ENCODE results near the gene ASPA. TPM values are rescaled to one million over a fixed set of nuclear protein-coding genes. Genes with fewer than 3 reads are reported as not detected.
"Not testable (repeated sequence)": the region's sequence is repeated elsewhere in the genome, so short reads cannot be mapped to it uniquely, and the experiment has no call there.

Gene ASPA
- total RNA-seq, 1 donor from 2014 or later: not detected

DNA sequence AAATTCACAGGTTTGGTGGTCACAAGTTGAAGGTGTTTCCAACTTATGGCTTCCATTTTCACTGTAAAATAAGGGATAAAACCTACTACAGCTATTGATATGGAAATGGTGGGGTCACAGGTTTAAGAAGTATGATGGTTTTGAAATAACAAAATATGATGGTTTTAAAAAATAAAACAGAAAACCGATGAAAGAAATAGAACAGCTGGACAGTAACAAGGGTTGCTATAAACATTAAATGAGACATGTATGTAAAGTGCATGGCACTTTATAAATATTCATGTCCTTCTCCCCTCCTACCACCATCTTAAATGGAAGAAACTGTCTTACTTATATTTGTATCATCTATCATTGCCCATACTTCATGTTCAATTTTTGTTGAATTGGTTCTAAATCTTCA is 31.3 kb downstream of the ASPA start:
- intact Hi-C loops (cut with micrococcal nuclease): no loop called here

DNA sequence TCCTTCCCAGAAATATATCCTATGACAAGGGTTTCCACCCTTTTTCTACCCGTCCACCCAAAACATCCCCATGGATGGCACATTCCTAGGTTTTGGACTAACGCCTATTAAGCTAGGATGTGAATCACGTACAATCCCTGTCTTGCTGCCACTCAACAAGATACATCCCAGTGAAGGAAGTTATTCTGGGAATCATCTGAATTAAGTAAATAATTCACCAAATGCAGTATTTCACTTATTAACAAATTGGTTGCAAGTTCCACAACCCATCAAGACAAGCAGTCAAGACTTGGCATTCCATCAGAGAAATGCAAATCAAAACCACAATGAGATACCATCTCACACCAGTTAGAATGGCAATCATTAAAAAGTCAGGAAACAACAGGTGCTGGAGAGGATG is 32.1 kb downstream of the ASPA start:
- intact Hi-C loops (cut with micrococcal nuclease): no loop called here

GRCh38 chr17:3510090-3510489 is 34.3 kb downstream of the ASPA start:
- intact Hi-C loops (cut with micrococcal nuclease): no loop called here

DNA sequence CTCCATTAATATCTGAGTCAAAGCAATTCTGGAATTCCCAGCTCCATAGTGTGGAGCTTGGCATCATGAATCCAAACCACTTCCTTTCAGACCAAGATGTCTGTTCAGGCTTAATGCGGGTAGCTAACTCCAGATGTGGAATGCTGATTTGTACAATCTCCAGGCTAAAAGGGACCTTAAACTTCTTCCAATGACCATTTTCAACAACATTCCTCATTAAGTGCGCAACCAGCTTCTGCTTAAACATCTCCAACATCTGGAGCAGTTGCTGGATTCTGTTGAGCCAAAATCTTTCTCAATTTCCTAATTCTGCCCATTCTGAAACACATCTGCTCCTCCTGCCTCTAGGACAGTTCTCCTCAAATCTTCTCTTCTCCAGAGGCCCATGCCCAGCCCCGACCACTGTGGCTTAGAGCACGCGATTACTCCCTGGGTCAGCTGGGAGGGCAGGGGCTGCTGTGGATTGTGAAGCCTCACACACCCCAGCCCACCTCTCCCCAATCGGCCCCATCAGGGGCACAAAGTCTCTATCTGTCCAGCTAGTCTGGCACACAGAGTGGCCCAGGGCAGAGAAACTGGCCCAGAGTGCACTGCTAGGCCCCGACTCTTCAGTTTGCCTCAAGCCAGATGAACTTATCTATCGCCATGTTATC is 36.2 kb downstream of the ASPA start:
- intact Hi-C loops (cut with micrococcal nuclease): no loop called here

GRCh38 chr17:3512505-3513171 is 36.8 kb downstream of the ASPA start:
- intact Hi-C loops (cut with micrococcal nuclease): no loop called here

DNA sequence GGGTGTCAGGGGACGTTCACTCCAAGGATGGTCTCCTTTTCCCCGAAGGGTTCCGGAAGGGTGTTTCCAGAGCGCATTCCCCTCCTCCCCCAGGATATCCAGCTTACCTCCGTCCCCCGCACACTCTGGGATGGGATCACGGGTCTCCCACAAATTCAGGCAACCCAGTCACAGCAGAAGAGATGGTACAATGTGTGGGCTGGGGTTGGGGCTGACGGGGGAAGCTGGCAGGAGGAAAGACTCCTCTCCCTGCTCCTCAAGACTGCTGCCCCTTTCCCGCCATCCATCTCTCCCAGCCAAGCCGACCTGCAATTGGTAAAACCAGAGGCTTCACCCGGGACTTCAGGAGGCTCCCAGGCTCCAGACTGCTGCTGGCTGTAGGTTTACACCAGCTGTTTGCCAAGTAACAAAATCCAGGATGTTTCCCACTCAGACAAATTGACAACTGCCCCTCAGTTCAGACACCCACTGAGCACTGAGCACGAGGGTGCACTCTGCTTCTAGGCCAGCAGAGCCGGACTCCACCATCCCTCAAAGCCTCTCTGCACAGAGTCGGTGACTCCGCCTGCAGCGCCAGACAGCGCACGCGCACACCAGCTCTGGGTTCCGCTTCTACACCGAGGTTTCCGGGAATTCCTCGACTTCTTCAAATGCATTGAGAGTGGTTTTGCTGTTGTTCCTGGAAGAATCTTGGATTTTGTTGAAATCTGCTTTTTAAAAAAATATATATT is 37.7 kb downstream of the ASPA start:
- intact Hi-C loops (cut with micrococcal nuclease): no loop called here

GRCh38 chr17:3514167-3514566 is 38.4 kb downstream of the ASPA start:
- intact Hi-C loops (cut with micrococcal nuclease): not testable (repeated sequence)

DNA sequence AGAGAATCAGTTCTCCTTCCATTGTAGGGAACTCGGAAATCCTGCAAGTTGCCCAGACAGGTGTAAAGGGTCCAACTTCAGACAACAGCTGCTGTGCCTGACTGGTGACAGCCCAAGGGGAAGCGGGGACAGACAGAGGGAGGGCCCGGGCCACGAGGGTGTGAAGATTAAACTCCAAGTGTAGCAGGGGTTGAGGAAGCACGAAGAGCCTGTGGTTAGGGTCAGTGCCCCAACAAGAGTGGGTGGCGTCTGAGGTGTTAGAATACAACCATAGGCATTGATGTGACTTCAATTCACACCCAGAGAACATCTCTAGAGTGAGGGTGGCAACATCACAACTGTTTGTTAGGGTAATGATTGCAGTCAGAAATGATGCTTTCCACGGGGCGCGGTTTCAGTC is 39.1 kb downstream of the ASPA start:
- intact Hi-C loops (cut with micrococcal nuclease): no loop called here

DNA sequence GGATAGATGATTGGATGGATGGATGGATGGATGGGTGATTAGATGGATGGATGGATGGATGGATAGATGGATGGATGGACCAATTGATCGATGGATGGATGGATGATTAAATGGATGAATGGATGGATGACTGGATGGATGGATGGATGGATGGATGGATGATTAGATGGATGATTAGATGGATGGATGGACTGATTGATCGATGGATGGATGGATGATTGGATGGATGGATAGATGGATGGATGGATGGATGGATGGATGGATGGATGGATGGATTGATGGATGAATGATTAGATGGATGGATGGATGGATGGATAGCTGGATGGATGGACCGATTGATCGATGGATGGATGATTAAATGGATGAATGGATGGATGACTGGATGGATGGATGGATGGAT is 43.7 kb downstream of the ASPA start:
- intact Hi-C loops (cut with micrococcal nuclease): not testable (repeated sequence)

DNA sequence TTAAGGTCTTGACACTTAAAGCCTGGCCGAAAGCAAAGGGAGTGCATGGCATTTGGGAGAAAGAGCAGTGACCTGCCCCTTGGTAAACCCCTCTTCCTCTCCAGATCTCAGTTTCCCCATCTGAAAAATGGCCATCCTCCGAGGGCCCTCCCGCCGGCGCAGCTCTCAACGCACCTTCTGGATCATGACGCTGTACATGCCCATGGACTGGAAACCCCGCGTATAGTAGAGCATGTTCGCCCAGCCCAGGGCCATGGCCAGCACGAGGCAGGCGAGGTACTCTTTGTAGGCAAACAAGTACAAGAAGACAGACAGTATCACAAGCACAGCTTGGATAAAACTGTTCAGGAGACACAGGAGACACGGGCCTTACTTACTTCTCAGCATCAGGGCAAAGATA is 48.2 kb downstream of the ASPA start:
- intact Hi-C loops (cut with micrococcal nuclease): no loop called here

- intact Hi-C loops (cut with micrococcal nuclease): no loop called here
Measured at GRCh38 chr17:3526491-3526890, 50.7 kb downstream of the ASPA start.

GRCh38 chr17:3526971-3527370 is 51.2 kb downstream of the ASPA start:
- intact Hi-C loops (cut with micrococcal nuclease): no loop called here

GRCh38 chr17:3527468-3527867 is 51.7 kb downstream of the ASPA start:
- intact Hi-C loops (cut with micrococcal nuclease): no loop called here

GRCh38 chr17:3527896-3528295 is 52.1 kb downstream of the ASPA start:
- intact Hi-C loops (cut with micrococcal nuclease): no loop called here

DNA sequence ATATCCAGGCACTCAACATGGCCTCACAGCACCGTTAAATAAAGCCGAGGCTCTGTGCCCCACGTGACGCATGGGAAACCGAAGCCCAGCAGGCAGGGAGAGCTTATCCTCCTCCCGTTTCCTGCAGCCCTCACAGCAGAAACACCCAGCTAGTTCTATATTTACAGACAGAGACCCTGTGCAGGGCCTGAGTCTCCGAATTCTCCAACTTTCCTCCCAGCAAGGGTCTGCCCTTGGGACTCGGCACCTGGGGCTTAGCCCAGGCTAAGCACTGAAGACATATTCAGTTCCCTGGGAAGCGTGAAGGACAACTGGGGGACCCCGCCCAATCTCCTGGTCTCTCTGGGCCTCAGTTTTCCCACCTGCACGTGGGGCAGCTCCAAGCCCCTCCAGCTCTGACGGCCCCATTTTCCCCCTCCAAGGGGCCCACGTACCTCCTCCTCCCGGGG is 52.6 kb downstream of the ASPA start:
- intact Hi-C loops (cut with micrococcal nuclease): no loop called here

GRCh38 chr17:3528880-3529511 is 53.2 kb downstream of the ASPA start:
- intact Hi-C loops (cut with micrococcal nuclease): no loop called here

DNA sequence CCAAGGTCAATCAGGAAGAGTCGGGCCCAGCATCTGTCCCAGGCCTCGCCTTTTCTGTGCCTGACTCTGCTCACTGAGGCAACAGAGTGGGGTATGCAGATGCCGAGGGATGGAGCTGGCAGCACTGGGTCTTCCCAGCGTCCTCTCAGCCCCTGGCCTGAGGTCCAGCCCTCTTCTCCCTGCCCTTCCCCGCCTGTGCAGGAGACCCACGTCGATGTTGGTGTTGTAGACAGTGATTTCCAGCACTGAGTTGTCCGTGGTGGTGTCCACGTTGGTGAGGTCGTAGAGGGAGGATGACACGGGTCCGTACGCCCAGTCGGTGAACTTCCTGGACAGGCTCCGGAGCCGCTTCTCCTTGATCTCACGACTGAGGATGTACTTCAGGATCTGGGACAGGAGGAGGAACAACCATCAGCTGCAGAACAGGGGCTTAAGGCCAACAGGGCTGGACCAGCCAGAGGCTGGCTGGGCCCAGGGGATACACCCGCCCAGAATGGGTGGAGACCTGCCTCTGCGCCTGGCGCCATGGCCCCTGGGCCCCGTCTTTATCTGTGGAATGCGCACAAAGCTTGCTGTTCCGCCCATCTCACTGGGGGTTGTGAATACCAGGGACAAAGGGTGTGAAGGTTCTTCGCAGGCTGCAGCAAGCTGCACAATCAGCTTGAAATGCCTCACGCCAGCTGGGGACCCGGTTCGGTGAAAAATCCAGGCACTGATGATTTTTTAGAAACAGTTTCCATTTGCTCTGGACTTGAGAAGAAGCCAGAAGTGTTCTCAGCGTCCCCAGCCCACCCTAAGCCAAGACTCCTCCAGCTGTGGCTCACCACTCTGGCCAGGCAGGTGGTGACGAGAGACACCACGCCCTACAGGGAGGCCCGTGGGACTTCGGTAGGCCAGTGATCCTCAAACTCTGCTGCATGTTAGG is 54.3 kb downstream of the ASPA start:
- intact Hi-C loops (cut with micrococcal nuclease): no loop called here

- intact Hi-C loops (cut with micrococcal nuclease): no loop called here
Measured at GRCh38 chr17:3531266-3532101, 55.7 kb downstream of the ASPA start.

- intact Hi-C loops (cut with micrococcal nuclease): no loop called here
Measured at GRCh38 chr17:3532106-3532858, 56.5 kb downstream of the ASPA start.

GRCh38 chr17:3532859-3533142 is 57.0 kb downstream of the ASPA start:
- intact Hi-C loops (cut with micrococcal nuclease): no loop called here

All from T-helper 2 cell treated with Interferon-gamma antibody and Interleukin-4, amounts not matched to agents 100 ng/mL and 5 ng/mL, for 36 hours (primary cell).